Neural cell (in vitro differentiated cells): ENCODE data around the gene RAD51B.

Experiments
- CTCF ChIP-seq: fragments of 450-650 bp; IDR thresholded peaks from 2 replicates; pipeline ENCODE4 v1.5.1; 2014; ENCODE audit warnings: antibody characterized with exemption, mild to moderate bottlenecking, moderate library complexity; ENCODE audit not compliant: poor library complexity, severe bottlenecking
- EP300 ChIP-seq: fragments of 450-650 bp; conservative IDR thresholded peaks from 2 replicates; pipeline ENCODE4 v1.6.1; 2014; ENCODE audit warnings: antibody characterized with exemption, mild to moderate bottlenecking, moderate library complexity; ENCODE audit not compliant: poor library complexity, severe bottlenecking
- EZH2 ChIP-seq: fragments of 200-600, 300-800 bp; shearing (Covaris generic), sonication (generic); IDR thresholded peaks from 2 replicates; pipeline ENCODE4 v1.6.1; 2014; ENCODE audit warnings: antibody characterized with exemption, low read length, borderline replicate concordance, mild to moderate bottlenecking; ENCODE audit not compliant: insufficient read depth, poor library complexity, severe bottlenecking
- MXI1 ChIP-seq: fragments of 450-650 bp; conservative IDR thresholded peaks from 2 replicates; pipeline ENCODE4 v1.6.1; 2014; ENCODE audit warnings: antibody characterized with exemption, mild to moderate bottlenecking; ENCODE audit not compliant: poor library complexity, severe bottlenecking
- POLR2AphosphoS5 ChIP-seq: IDR thresholded peaks from 2 replicates; pipeline ENCODE4 v1.6.1; 2012
- RAD21 ChIP-seq: fragments of 450-650 bp; conservative IDR thresholded peaks from 2 replicates; pipeline ENCODE4 v1.6.1; 2014; ENCODE audit warnings: antibody characterized with exemption, mild to moderate bottlenecking, moderate library complexity
- REST ChIP-seq: IDR thresholded peaks from 2 replicates; pipeline ENCODE4 v1.6.1; 2012; ENCODE audit warnings: borderline replicate concordance
- TAF1 ChIP-seq: IDR thresholded peaks from 2 replicates; pipeline ENCODE4 v1.6.1; 2012; ENCODE audit warnings: low read depth

GRCh38 chr14:68683326-68683725, 863.7 kb downstream of the RAD51B start:
- no peak for TF ChIP-seq CTCF
- no peak for TF ChIP-seq MXI1
- no peak for TF ChIP-seq RAD21
- TF ChIP-seq TAF1, result no peak
- TF ChIP-seq REST, result no peak
- TF ChIP-seq EZH2, result no peak
- TF ChIP-seq POLR2AphosphoS5, result no peak
- no peak for TF ChIP-seq EP300
